Neural cell (in vitro differentiated cells): ENCODE data around the gene TNS4. TPM values are rescaled to one million over a fixed set of nuclear protein-coding genes. Genes with fewer than 3 reads are reported as not detected.

Source experiments
- H2AFZ ChIP-seq: fragments of 200-600, 300-800 bp; sonication (generic), shearing (Covaris generic); 2 replicates; pipeline ENCODE4 v1.6.0; 2014; ENCODE audit warnings: low read depth, mild to moderate bottlenecking, antibody characterized with exemption, low read length, moderate library complexity
- H3F3A ChIP-seq: fragments of 200-600 bp; shearing (Covaris generic); 2 replicates; pipeline ENCODE4 v1.6.1; 2016; ENCODE audit warnings: mild to moderate bottlenecking, moderate library complexity, mixed read lengths, antibody characterized with exemption, low read length; ENCODE audit not compliant: insufficient read depth, poor library complexity, severe bottlenecking
- H3K27ac ChIP-seq: fragments of 200-600, 300-800 bp; sonication (generic), shearing (Covaris generic); 2 replicates; pipeline ENCODE4 v1.5.1; 2014; ENCODE audit warnings: mild to moderate bottlenecking, low read length, moderate library complexity
- H3K27me3 ChIP-seq: fragments of 300-800, 200-600 bp; sonication (generic), shearing (Covaris generic); 2 replicates; pipeline ENCODE4 v1.6.0; 2014; ENCODE audit warnings: mild to moderate bottlenecking, low read depth, low read length, moderate library complexity; ENCODE audit not compliant: insufficient read depth
- H3K36me3 ChIP-seq: fragments of 300-800, 200-600 bp; sonication (generic), shearing (Covaris generic); 2 replicates; pipeline ENCODE4 v1.5.1; 2014; ENCODE audit warnings: mild to moderate bottlenecking, antibody characterized with exemption, low read length, moderate library complexity; ENCODE audit not compliant: insufficient read depth
- H3K4me2 ChIP-seq: fragments of 300-800, 200-600 bp; sonication (generic), shearing (Covaris generic); 2 replicates; pipeline ENCODE4 v1.6.0; 2014; ENCODE audit warnings: mild to moderate bottlenecking, low read length
- H3K4me3 ChIP-seq: fragments of 300-800, 200-600 bp; sonication (generic), shearing (Covaris generic); 2 replicates; pipeline ENCODE4 v1.5.1; 2014; ENCODE audit warnings: mild to moderate bottlenecking, low read length, moderate library complexity
- H3K79me2 ChIP-seq: fragments of 200-600 bp; shearing (Covaris generic); replicated peaks from 2 replicates; pipeline ENCODE4 v1.6.0; 2014; ENCODE audit warnings: mild to moderate bottlenecking, low read length, moderate library complexity; ENCODE audit not compliant: insufficient read depth
- H3K9ac ChIP-seq: fragments of 300-800, 200-600 bp; sonication (generic), shearing (Covaris generic); 2 replicates; pipeline ENCODE4 v1.6.1; 2016; ENCODE audit warnings: mild to moderate bottlenecking, low read length, mixed read lengths
- H3K9me2 ChIP-seq: fragments of 200-600 bp; shearing (Covaris generic); 2 replicates; pipeline ENCODE4 v1.6.1; 2016; ENCODE audit warnings: mild to moderate bottlenecking, low read length, mixed read lengths; ENCODE audit not compliant: insufficient read depth
- H3K9me3 ChIP-seq: fragments of 200-600, 300-800 bp; sonication (generic), shearing (Covaris generic); 2 replicates; pipeline ENCODE4 v1.6.1; 2016; ENCODE audit warnings: mild to moderate bottlenecking, mixed run types, low read length, moderate library complexity, mixed read lengths
- H4K20me1 ChIP-seq: fragments of 200-600 bp; shearing (Covaris generic); 2 replicates; pipeline ENCODE4 v1.6.1; 2016; ENCODE audit warnings: mild to moderate bottlenecking, mixed run types; ENCODE audit not compliant: insufficient read depth
- EP300 ChIP-seq: fragments of 450-650 bp; conservative IDR thresholded peaks from 2 replicates; pipeline ENCODE4 v1.6.1; 2014; ENCODE audit warnings: antibody characterized with exemption, mild to moderate bottlenecking, moderate library complexity; ENCODE audit not compliant: poor library complexity, severe bottlenecking
- EZH2 ChIP-seq: fragments of 200-600, 300-800 bp; shearing (Covaris generic), sonication (generic); IDR thresholded peaks from 2 replicates; pipeline ENCODE4 v1.6.1; 2014; ENCODE audit warnings: antibody characterized with exemption, low read length, borderline replicate concordance, mild to moderate bottlenecking; ENCODE audit not compliant: insufficient read depth, poor library complexity, severe bottlenecking
- MXI1 ChIP-seq: fragments of 450-650 bp; conservative IDR thresholded peaks from 2 replicates; pipeline ENCODE4 v1.6.1; 2014; ENCODE audit warnings: antibody characterized with exemption, mild to moderate bottlenecking; ENCODE audit not compliant: poor library complexity, severe bottlenecking
- POLR2AphosphoS5 ChIP-seq: IDR thresholded peaks from 2 replicates; pipeline ENCODE4 v1.6.1; 2012
- RAD21 ChIP-seq: fragments of 450-650 bp; conservative IDR thresholded peaks from 2 replicates; pipeline ENCODE4 v1.6.1; 2014; ENCODE audit warnings: antibody characterized with exemption, mild to moderate bottlenecking, moderate library complexity
- SMC3 ChIP-seq: fragments of 450-650 bp; conservative IDR thresholded peaks from 2 replicates; pipeline ENCODE4 v1.6.1; 2014; ENCODE audit warnings: antibody characterized with exemption, mild to moderate bottlenecking, moderate library complexity; ENCODE audit not compliant: poor library complexity
- TAF1 ChIP-seq: IDR thresholded peaks from 2 replicates; pipeline ENCODE4 v1.6.1; 2012; ENCODE audit warnings: low read depth
- polyA plus RNA-seq: library from polyadenylated mRNA; depleted of rRNA; stranded (reverse); fragments of >200 nt; gene quantifications from 2 replicates; pipeline ENCODE4 v1.2.3, GENCODE V29; 2014
- TF ChIP-seq, protein P1 (sequence below): fragments of 450-650 bp; IDR thresholded peaks from 2 replicates; pipeline ENCODE4 v1.5.1; 2014; ENCODE audit warnings: antibody characterized with exemption, mild to moderate bottlenecking, moderate library complexity; ENCODE audit not compliant: poor library complexity, severe bottlenecking
- TF ChIP-seq, protein P2 (sequence below): IDR thresholded peaks from 2 replicates; pipeline ENCODE4 v1.6.1; 2012; ENCODE audit warnings: borderline replicate concordance

TNS4 gene
- polyA plus RNA-seq, 1 donor from 2014 or later = not detected

DNA sequence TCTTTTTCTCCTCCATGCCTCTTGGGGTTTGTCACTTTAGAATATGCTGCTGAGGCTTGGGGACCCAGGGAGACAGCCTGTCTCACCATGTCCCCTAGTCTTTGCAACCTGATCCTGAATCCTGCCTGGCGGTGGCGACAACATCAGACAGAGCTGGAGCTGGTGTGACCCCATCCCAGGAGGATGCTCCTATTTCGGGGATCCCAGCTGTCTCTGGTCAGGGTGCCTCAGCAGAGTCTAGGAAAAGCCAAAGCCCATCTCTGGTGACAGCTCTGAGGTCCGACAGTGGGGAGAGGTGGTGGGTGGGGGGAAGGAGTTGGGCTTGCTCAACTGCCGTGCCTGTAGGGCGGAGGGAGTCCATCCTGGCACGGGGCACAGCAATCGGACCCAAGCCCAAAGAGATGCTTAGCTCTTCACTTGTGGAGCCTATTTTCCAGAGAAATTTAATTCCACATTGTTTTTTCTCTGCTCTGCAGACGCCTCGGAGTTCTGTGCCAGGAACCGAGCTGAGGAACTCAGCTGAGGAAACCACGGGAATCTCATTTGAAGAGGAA is 10.3 kb upstream of the TNS4 start:
- H3K9ac ChIP-seq = no peak overlapping the region
- TF ChIP-seq RAD21 = no peak
- no peak for TF ChIP-seq EZH2
- no peak for TF ChIP-seq SMC3
- no peak for TF ChIP-seq POLR2AphosphoS5
- TF ChIP-seq TAF1 = no peak
- TF ChIP-seq, protein P1, sequence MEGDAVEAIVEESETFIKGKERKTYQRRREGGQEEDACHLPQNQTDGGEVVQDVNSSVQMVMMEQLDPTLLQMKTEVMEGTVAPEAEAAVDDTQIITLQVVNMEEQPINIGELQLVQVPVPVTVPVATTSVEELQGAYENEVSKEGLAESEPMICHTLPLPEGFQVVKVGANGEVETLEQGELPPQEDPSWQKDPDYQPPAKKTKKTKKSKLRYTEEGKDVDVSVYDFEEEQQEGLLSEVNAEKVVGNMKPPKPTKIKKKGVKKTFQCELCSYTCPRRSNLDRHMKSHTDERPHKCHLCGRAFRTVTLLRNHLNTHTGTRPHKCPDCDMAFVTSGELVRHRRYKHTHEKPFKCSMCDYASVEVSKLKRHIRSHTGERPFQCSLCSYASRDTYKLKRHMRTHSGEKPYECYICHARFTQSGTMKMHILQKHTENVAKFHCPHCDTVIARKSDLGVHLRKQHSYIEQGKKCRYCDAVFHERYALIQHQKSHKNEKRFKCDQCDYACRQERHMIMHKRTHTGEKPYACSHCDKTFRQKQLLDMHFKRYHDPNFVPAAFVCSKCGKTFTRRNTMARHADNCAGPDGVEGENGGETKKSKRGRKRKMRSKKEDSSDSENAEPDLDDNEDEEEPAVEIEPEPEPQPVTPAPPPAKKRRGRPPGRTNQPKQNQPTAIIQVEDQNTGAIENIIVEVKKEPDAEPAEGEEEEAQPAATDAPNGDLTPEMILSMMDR = no peak
- TF ChIP-seq MXI1 = no peak
- TF ChIP-seq, protein P2, sequence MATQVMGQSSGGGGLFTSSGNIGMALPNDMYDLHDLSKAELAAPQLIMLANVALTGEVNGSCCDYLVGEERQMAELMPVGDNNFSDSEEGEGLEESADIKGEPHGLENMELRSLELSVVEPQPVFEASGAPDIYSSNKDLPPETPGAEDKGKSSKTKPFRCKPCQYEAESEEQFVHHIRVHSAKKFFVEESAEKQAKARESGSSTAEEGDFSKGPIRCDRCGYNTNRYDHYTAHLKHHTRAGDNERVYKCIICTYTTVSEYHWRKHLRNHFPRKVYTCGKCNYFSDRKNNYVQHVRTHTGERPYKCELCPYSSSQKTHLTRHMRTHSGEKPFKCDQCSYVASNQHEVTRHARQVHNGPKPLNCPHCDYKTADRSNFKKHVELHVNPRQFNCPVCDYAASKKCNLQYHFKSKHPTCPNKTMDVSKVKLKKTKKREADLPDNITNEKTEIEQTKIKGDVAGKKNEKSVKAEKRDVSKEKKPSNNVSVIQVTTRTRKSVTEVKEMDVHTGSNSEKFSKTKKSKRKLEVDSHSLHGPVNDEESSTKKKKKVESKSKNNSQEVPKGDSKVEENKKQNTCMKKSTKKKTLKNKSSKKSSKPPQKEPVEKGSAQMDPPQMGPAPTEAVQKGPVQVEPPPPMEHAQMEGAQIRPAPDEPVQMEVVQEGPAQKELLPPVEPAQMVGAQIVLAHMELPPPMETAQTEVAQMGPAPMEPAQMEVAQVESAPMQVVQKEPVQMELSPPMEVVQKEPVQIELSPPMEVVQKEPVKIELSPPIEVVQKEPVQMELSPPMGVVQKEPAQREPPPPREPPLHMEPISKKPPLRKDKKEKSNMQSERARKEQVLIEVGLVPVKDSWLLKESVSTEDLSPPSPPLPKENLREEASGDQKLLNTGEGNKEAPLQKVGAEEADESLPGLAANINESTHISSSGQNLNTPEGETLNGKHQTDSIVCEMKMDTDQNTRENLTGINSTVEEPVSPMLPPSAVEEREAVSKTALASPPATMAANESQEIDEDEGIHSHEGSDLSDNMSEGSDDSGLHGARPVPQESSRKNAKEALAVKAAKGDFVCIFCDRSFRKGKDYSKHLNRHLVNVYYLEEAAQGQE = no peak
- TF ChIP-seq EP300 = no peak
- H3K79me2 ChIP-seq = no peaks in the 10 kb centered on the region

DNA sequence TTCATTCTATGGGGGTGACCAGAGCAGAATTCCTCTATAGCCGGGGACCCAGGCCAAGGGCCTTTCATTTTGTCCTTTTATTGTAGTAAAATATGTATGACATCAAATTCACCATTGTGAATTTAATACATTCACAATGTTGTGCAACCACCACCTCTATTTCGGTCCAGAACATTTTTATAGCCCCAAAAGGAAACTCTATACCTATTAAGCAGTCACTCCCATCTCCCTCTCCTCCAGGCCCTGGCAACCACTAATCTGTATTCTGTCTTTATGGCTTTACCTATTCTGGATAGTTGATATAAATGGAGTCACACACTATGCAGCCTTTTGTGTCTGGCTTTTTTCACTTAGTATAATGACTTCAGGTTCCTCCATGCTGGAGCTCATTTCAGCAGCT is 9.7 kb upstream of the TNS4 start:
- no peaks in the 10 kb centered on the region for H3K36me3 ChIP-seq
- H3K4me2 ChIP-seq = no peak overlapping the region

More for the DNA sequence above, 10.3 kb upstream of the TNS4 start:
- no peak overlapping the region for H3K4me3 ChIP-seq
- no peaks in the 10 kb centered on the region for H3K27me3 ChIP-seq
- no peaks in the 10 kb centered on the region for H3K9me3 ChIP-seq
- H3K27ac ChIP-seq = no peak overlapping the region
- H3K4me2 ChIP-seq = no peak overlapping the region
- no peak overlapping the region for H2AFZ ChIP-seq
- H3K9me2 ChIP-seq = no peaks in the 10 kb centered on the region
- no peaks in the 10 kb centered on the region for H4K20me1 ChIP-seq
- H3F3A ChIP-seq = no peaks in the 10 kb centered on the region
- H3K36me3 ChIP-seq = no peaks in the 10 kb centered on the region

More for the DNA sequence above, 9.7 kb upstream of the TNS4 start:
- Histone ChIP-seq H3K9me3 (no peaks in the 10 kb centered on the region), H3F3A (no peaks in the 10 kb centered on the region), H3K9me2 (no peaks in the 10 kb centered on the region), H3K27ac (no peak overlapping the region), H3K9ac (no peak overlapping the region), H3K4me3 (no peak overlapping the region), H4K20me1 (no peaks in the 10 kb centered on the region), H2AFZ (no peak overlapping the region), H3K79me2 (no peaks in the 10 kb centered on the region), H3K27me3 (no peaks in the 10 kb centered on the region)
- TF ChIP-seq EZH2 (no peak), RAD21 (no peak), TAF1 (no peak), MXI1 (no peak)
- TF ChIP-seq, protein P1 = no peak
- TF ChIP-seq, protein P2 = no peak
